Peyer's patch (tissue), 4 donors: Measurements from ENCODE around the gene NEDD9. TPM values are rescaled to one million over a fixed set of nuclear protein-coding genes. Genes with fewer than 3 reads are reported as not detected.

Experiments used
- DNase-seq, 3 donors: peaks; one replicate each; pipeline ENCODE4 v3.0.0-alpha.2; 2017 to 2019
- H3K27ac ChIP-seq, 4 donors: fragments of 200-600 bp; sonication (generic); one replicate each; pipeline ENCODE4 v1.5.1; 2016 to 2019
- H3K27me3 ChIP-seq, 2 donors: fragments of 200-600 bp; sonication (generic); one replicate each; pipeline ENCODE4 v1.5.1; 2019
- H3K36me3 ChIP-seq, 3 donors: fragments of 200-600 bp; sonication (generic); one replicate each; pipeline ENCODE4 v1.5.1; 2016 to 2019
- H3K4me1 ChIP-seq, 4 donors: fragments of 200-600 bp; sonication (generic); one replicate each; pipeline ENCODE4 v1.5.1; 2016 to 2019
- H3K4me3 ChIP-seq, 4 donors: fragments of 200-600 bp; sonication (generic); 1 replicate in 3 of 4; 2 replicates in 1 of 4; pipeline ENCODE4 v1.5.1; 2016 to 2019; ENCODE audit warnings: mild to moderate bottlenecking in 1 of 4
- H3K9me3 ChIP-seq, 4 donors: fragments of 200-600 bp; sonication (generic); one replicate each; pipeline ENCODE4 v1.5.1; 2016 to 2019; ENCODE audit warnings: mild to moderate bottlenecking in 1 of 4
- CTCF ChIP-seq, 6 experiments: fragments of 450-650 bp in 4 of 6; fragments of 200-600 bp in 2 of 6; sonication (generic) in 1 of 6; IDR thresholded peaks; one replicate each; pipeline ENCODE4 v1.5.1; 2017 to 2019; ENCODE audit warnings: antibody characterized with exemption in 6 of 6, mild to moderate bottlenecking in 3 of 6, moderate library complexity in 1 of 6
- POLR2A ChIP-seq, 2 donors: fragments of 450-650 bp; IDR thresholded peaks; one replicate each; pipeline ENCODE4 v1.5.1; 2017; ENCODE audit warnings: antibody characterized with exemption in 2 of 2, mild to moderate bottlenecking in 2 of 2, moderate library complexity in 2 of 2
- total RNA-seq, 4 donors: library from RNA; depleted of rRNA; stranded (reverse); fragments of >200 nt; gene quantifications; one replicate each; pipeline ENCODE4 v1.1.0, GENCODE V29; 2016

Gene NEDD9
- total RNA-seq, 4 donors from 2014 or later: 63.9 to 97.0 (median 87.5) TPM

- Histone ChIP-seq H3K4me3 (no peak overlapping the region), H3K9me3 (no peaks in the 10 kb centered on the region), H3K27me3 (no peaks in the 10 kb centered on the region), H3K36me3 (no peaks in the 10 kb centered on the region), H3K27ac (no peak overlapping the region), H3K4me1 (no peaks in the 10 kb centered on the region)
- TF ChIP-seq POLR2A (IDR thresholded peaks at IDR 0.05) (no peak), CTCF (IDR thresholded peaks at IDR 0.05) (no peak)
- peak in 2 of 3 donors; percentile 26 to 83 for DNase-seq
These were observed 88.8 kb downstream of the NEDD9 start for GRCh38 chr6:11143394-11144371.

- Histone ChIP-seq H3K27me3 (no peaks in the 10 kb centered on the region), H3K27ac (no peak overlapping the region), H3K4me3 (no peak overlapping the region), H3K9me3 (no peaks in the 10 kb centered on the region), H3K36me3 (no peaks in the 10 kb centered on the region), H3K4me1 (no peaks in the 10 kb centered on the region)
- no peak for DNase-seq
- TF ChIP-seq CTCF (IDR thresholded peaks at IDR 0.05) (no peak), POLR2A (IDR thresholded peaks at IDR 0.05) (no peak)
These were observed 90.0 kb downstream of the NEDD9 start for GRCh38 chr6:11142296-11143027.

- DNase-seq: no peak
- no peak overlapping the region for H3K4me3 ChIP-seq
- no peaks in the 10 kb centered on the region for H3K27me3 ChIP-seq
- no peaks in the 10 kb centered on the region for H3K9me3 ChIP-seq
- H3K27ac ChIP-seq: no peak overlapping the region
- H3K36me3 ChIP-seq: no peaks in the 10 kb centered on the region
- no peaks in the 10 kb centered on the region for H3K4me1 ChIP-seq
- TF ChIP-seq CTCF (IDR thresholded peaks at IDR 0.05) (no peak), POLR2A (IDR thresholded peaks at IDR 0.05) (no peak)
These were observed 91.2 kb downstream of the NEDD9 start for GRCh38 chr6:11141295-11141694.

GRCh38 chr6:11140056-11140455, 92.4 kb downstream of the NEDD9 start:
- no peak overlapping the region for H3K4me3 ChIP-seq
- no peaks in the 10 kb centered on the region for H3K4me1 ChIP-seq
- no peak for TF ChIP-seq CTCF (IDR thresholded peaks at IDR 0.05)
- TF ChIP-seq POLR2A (IDR thresholded peaks at IDR 0.05): no peak
- H3K27ac ChIP-seq: no peak overlapping the region
- DNase-seq: no peak
- H3K27me3 ChIP-seq: no peaks in the 10 kb centered on the region
- H3K9me3 ChIP-seq: no peaks in the 10 kb centered on the region
- H3K36me3 ChIP-seq: peaks cover 0 to 7% (median 0%) of the 10 kb centered on the region in 3 donors

DNA sequence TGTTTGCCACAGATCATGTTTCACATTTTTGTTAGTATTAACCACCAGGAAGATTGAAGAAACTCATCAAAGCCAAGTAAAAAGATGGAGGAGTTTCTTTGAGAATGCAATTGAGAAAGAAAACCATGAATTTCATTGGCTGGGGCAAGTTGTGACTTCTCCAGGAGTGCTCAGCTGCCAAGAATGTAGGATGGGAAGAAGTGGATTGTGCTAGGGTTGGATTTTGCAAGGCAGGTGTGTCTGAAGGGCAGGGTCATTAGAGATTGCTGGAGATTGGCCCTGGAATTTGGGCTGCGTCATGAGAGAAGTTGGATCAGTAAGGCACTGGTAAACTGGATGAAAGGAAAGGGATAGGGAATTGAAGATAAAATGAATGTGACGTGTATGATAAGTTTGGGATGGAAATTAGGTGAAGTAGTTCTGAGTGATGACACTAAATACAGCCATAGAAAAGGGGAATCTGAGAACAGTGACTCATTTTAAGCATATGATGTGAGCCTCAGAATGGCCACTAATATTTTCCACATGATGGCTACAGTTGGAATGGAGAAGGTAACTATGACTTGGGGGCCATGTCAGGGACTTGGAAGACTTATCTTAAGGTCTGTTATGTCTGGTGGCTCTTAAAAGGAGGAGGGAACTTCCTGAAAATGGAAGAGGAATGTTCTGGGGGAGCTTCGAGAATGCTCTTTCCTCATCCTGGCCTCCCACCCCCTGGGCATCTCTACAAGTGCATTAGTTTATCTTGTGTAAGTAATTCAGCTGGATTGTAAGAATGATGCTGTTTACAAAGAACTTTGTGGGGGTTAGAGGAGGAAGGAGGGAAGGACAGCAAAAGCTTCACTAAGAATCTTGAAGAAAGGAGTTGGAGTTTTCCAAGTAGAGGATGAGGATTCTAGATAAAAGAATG, 93.2 kb downstream of the NEDD9 start:
- no peak overlapping the region for H3K27ac ChIP-seq
- H3K9me3 ChIP-seq: no peaks in the 10 kb centered on the region
- no peak overlapping the region for H3K4me3 ChIP-seq
- TF ChIP-seq POLR2A (IDR thresholded peaks at IDR 0.05) (no peak), CTCF (IDR thresholded peaks at IDR 0.05) (no peak)
- H3K27me3 ChIP-seq: no peaks in the 10 kb centered on the region
- no peaks in the 10 kb centered on the region for H3K4me1 ChIP-seq
- peaks cover 0 to 14% (median 0%) of the 10 kb centered on the region in 3 donors for H3K36me3 ChIP-seq
- no peak for DNase-seq
